ENCODE measurements around the gene NFU1.

Gene NFU1

GRCh38 chr2:69469375-69469774, 32.1 kb upstream of the NFU1 start:
- no peak overlapping the region for H3K27ac ChIP-seq
- H3K9me3 ChIP-seq (ENCODE audit: control insufficient read depth, low read length) = no peaks in the 10 kb centered on the region
- H3K4me3 ChIP-seq (ENCODE audit: low read depth, low read length) = no peak overlapping the region
- no peak overlapping the region for H3K9ac ChIP-seq
- H3K4me1 ChIP-seq = peaks cover 3% of the 10 kb centered on the region
- TF ChIP-seq CTCF (IDR thresholded peaks at IDR 0.05) = no peak
- no peaks in the 10 kb centered on the region for H3K27me3 ChIP-seq (ENCODE audit: control insufficient read depth, insufficient read depth, low read length)
- H2AFZ ChIP-seq = no peak overlapping the region
- H3K79me2 ChIP-seq = no peaks in the 10 kb centered on the region
- H3K4me2 ChIP-seq (ENCODE audit: low read length) = no peak overlapping the region
- no peaks in the 10 kb centered on the region for H3K36me3 ChIP-seq (ENCODE audit: control insufficient read depth, insufficient read depth, low read length)

- Histone ChIP-seq H3K79me2 (no peaks in the 10 kb centered on the region), H3K4me1 (peaks cover 3% of the 10 kb centered on the region), H3K4me2 (ENCODE audit: low read length) (no peak overlapping the region), H3K9me3 (ENCODE audit: control insufficient read depth, low read length) (no peaks in the 10 kb centered on the region), H3K36me3 (ENCODE audit: control insufficient read depth, insufficient read depth, low read length) (no peaks in the 10 kb centered on the region), H3K9ac (no peak overlapping the region), H3K27me3 (ENCODE audit: control insufficient read depth, insufficient read depth, low read length) (no peaks in the 10 kb centered on the region), H3K27ac (no peak overlapping the region), H2AFZ (no peak overlapping the region), H3K4me3 (ENCODE audit: low read depth, low read length) (no peak overlapping the region)
- no peak for TF ChIP-seq CTCF (IDR thresholded peaks at IDR 0.05)
Observed at GRCh38 chr2:69466728-69467127, 29.5 kb upstream of the NFU1 start.

GRCh38 chr2:69465513-69466456, 28.6 kb upstream of the NFU1 start:
- Histone ChIP-seq H3K4me1 (peaks cover 7% of the 10 kb centered on the region), H3K4me2 (ENCODE audit: low read length) (no peak overlapping the region), H3K4me3 (ENCODE audit: low read depth, low read length) (no peak overlapping the region), H3K27me3 (ENCODE audit: control insufficient read depth, insufficient read depth, low read length) (no peaks in the 10 kb centered on the region), H3K9me3 (ENCODE audit: control insufficient read depth, low read length) (no peaks in the 10 kb centered on the region), H3K79me2 (no peaks in the 10 kb centered on the region), H2AFZ (no peak overlapping the region), H3K36me3 (ENCODE audit: control insufficient read depth, insufficient read depth, low read length) (no peaks in the 10 kb centered on the region), H3K27ac (no peak overlapping the region), H3K9ac (no peak overlapping the region)
- TF ChIP-seq CTCF (IDR thresholded peaks at IDR 0.05) = no peak

- no peaks in the 10 kb centered on the region for H3K36me3 ChIP-seq (ENCODE audit: control insufficient read depth, insufficient read depth, low read length)
- no peak overlapping the region for H3K9ac ChIP-seq
- H3K9me3 ChIP-seq (ENCODE audit: control insufficient read depth, low read length) = no peaks in the 10 kb centered on the region
- no peak overlapping the region for H2AFZ ChIP-seq
- no peaks in the 10 kb centered on the region for H3K27me3 ChIP-seq (ENCODE audit: control insufficient read depth, insufficient read depth, low read length)
- H3K4me1 ChIP-seq = peaks cover 14% of the 10 kb centered on the region
- H3K79me2 ChIP-seq = no peaks in the 10 kb centered on the region
- peak; percentile 13 for TF ChIP-seq CTCF (IDR thresholded peaks at IDR 0.05)
- no peak overlapping the region for H3K4me2 ChIP-seq (ENCODE audit: low read length)
- H3K4me3 ChIP-seq (ENCODE audit: low read depth, low read length) = no peak overlapping the region
- H3K27ac ChIP-seq = peak overlapping the region; percentile 38
Observed at GRCh38 chr2:69464575-69464974, 27.3 kb upstream of the NFU1 start.

- no peak for TF ChIP-seq CTCF (IDR thresholded peaks at IDR 0.05)
- no peak overlapping the region for H3K4me2 ChIP-seq (ENCODE audit: low read length)
- no peak overlapping the region for H3K9ac ChIP-seq
- H3K4me3 ChIP-seq (ENCODE audit: low read depth, low read length) = no peak overlapping the region
- no peaks in the 10 kb centered on the region for H3K27me3 ChIP-seq (ENCODE audit: control insufficient read depth, insufficient read depth, low read length)
- H2AFZ ChIP-seq = no peak overlapping the region
- H3K9me3 ChIP-seq (ENCODE audit: control insufficient read depth, low read length) = no peaks in the 10 kb centered on the region
- no peak overlapping the region for H3K27ac ChIP-seq
- peaks cover 21% of the 10 kb centered on the region for H3K4me1 ChIP-seq
- H3K36me3 ChIP-seq (ENCODE audit: control insufficient read depth, insufficient read depth, low read length) = no peaks in the 10 kb centered on the region
- no peaks in the 10 kb centered on the region for H3K79me2 ChIP-seq
Observed at GRCh38 chr2:69462780-69463179, 25.5 kb upstream of the NFU1 start.

All from parathyroid adenoma (tissue), 2 donors.